ENCODE data around the gene ELAC1. TPM values are rescaled to one million over a fixed set of nuclear protein-coding genes. Genes with fewer than 3 reads are reported as not detected.
"Not testable (repeated sequence)": the region's sequence is repeated elsewhere in the genome, so short reads cannot be mapped to it uniquely, and the experiment has no call there.

Gene ELAC1
- total and polyA plus RNA-seq, 2 donors = 6.9 to 7.3 TPM

GRCh38 chr18:50986360-50987087, 18.7 kb downstream of the ELAC1 start:
- Histone ChIP-seq H3K4me1 (ENCODE audit: insufficient read depth) (no peaks in the 10 kb centered on the region), H3K27ac (ENCODE audit: low read depth) (no peak overlapping the region), H3K36me3 (ENCODE audit: insufficient read depth) (no peaks in the 10 kb centered on the region), H3K4me3 (ENCODE audit: low read depth, low read length) (no peak overlapping the region)
- 78% methylated on average over 2 of the region's 2 CpGs for WGBS
- DNase-seq (ENCODE audit: extremely low spot score) = no peak

- Histone ChIP-seq H3K27ac (ENCODE audit: low read depth) (no peak overlapping the region), H3K4me1 (ENCODE audit: insufficient read depth) (no peaks in the 10 kb centered on the region), H3K36me3 (ENCODE audit: insufficient read depth) (no peaks in the 10 kb centered on the region), H3K4me3 (ENCODE audit: low read depth, low read length) (no peak overlapping the region)
- DNase-seq (ENCODE audit: extremely low spot score) = no peak
- WGBS = 25% methylated on average over 2 of the region's 2 CpGs
These were observed 19.4 kb downstream of the ELAC1 start for GRCh38 chr18:50987261-50987660.

GRCh38 chr18:50989711-50990110, 21.9 kb downstream of the ELAC1 start:
- Histone ChIP-seq H3K27ac (ENCODE audit: low read depth) (no peak overlapping the region), H3K4me3 (ENCODE audit: low read depth, low read length) (no peak overlapping the region), H3K4me1 (ENCODE audit: insufficient read depth) (no peaks in the 10 kb centered on the region), H3K36me3 (ENCODE audit: insufficient read depth) (no peaks in the 10 kb centered on the region)
- 92% methylated on average over 3 of the region's 3 CpGs for WGBS
- no peak for DNase-seq (ENCODE audit: extremely low spot score)

GRCh38 chr18:50992351-50992762, 24.5 kb downstream of the ELAC1 start:
- 59% methylated on average over 3 of the region's 3 CpGs for WGBS
- Histone ChIP-seq H3K4me1 (ENCODE audit: insufficient read depth) (no peaks in the 10 kb centered on the region), H3K36me3 (ENCODE audit: insufficient read depth) (no peaks in the 10 kb centered on the region), H3K4me3 (ENCODE audit: low read depth, low read length) (no peak overlapping the region), H3K27ac (ENCODE audit: low read depth) (no peak overlapping the region)
- DNase-seq (ENCODE audit: extremely low spot score) = no peak

- H3K4me3 ChIP-seq (ENCODE audit: low read depth, low read length) = no peak overlapping the region
- WGBS = 57% methylated on average over 2 of the region's 2 CpGs
- H3K36me3 ChIP-seq (ENCODE audit: insufficient read depth) = no peaks in the 10 kb centered on the region
- no peak overlapping the region for H3K27ac ChIP-seq (ENCODE audit: low read depth)
- DNase-seq (ENCODE audit: extremely low spot score) = no peak
- no peaks in the 10 kb centered on the region for H3K4me1 ChIP-seq (ENCODE audit: insufficient read depth)
These were observed 26.2 kb downstream of the ELAC1 start for GRCh38 chr18:50994031-50994430.

GRCh38 chr18:51003174-51003573, 35.3 kb downstream of the ELAC1 start:
- not testable (repeated sequence) for H3K4me1 ChIP-seq (ENCODE audit: insufficient read depth); H3K4me3 ChIP-seq (ENCODE audit: low read depth, low read length); H3K36me3 ChIP-seq (ENCODE audit: insufficient read depth); DNase-seq (ENCODE audit: extremely low spot score); H3K27ac ChIP-seq (ENCODE audit: low read depth)
- WGBS = 97% methylated on average over 2 of the region's 2 CpGs

- H3K36me3 ChIP-seq (ENCODE audit: insufficient read depth) = no peaks in the 10 kb centered on the region
- H3K4me3 ChIP-seq (ENCODE audit: low read depth, low read length) = no peak overlapping the region
- 93% methylated on average over 5 of the region's 5 CpGs for WGBS
- DNase-seq (ENCODE audit: extremely low spot score) = no peak
- no peak overlapping the region for H3K27ac ChIP-seq (ENCODE audit: low read depth)
- no peaks in the 10 kb centered on the region for H3K4me1 ChIP-seq (ENCODE audit: insufficient read depth)
These were observed 38.4 kb downstream of the ELAC1 start for GRCh38 chr18:51006061-51006818.

GRCh38 chr18:51006948-51007789, 39.3 kb downstream of the ELAC1 start:
- WGBS = 53% methylated on average over 13 of the region's 13 CpGs

GRCh38 chr18:51007790-51008139, 39.9 kb downstream of the ELAC1 start:
- 47% methylated on average over 1 of the region's 1 CpG for WGBS
- no peak overlapping the region for H3K4me3 ChIP-seq (ENCODE audit: low read depth, low read length)
- H3K27ac ChIP-seq (ENCODE audit: low read depth) = no peak overlapping the region
- no peaks in the 10 kb centered on the region for H3K4me1 ChIP-seq (ENCODE audit: insufficient read depth)
- DNase-seq (ENCODE audit: extremely low spot score) = no peak
- H3K36me3 ChIP-seq (ENCODE audit: insufficient read depth) = no peaks in the 10 kb centered on the region

More at GRCh38 chr18:51006948-51007789, 39.3 kb downstream of the ELAC1 start:
- Histone ChIP-seq H3K4me3 (ENCODE audit: low read depth, low read length) (no peak overlapping the region), H3K4me1 (ENCODE audit: insufficient read depth) (no peaks in the 10 kb centered on the region), H3K36me3 (ENCODE audit: insufficient read depth) (no peaks in the 10 kb centered on the region), H3K27ac (ENCODE audit: low read depth) (no peak overlapping the region)
- DNase-seq (ENCODE audit: extremely low spot score) = no peak

GRCh38 chr18:51009072-51009471, 41.2 kb downstream of the ELAC1 start:
- Histone ChIP-seq H3K4me3 (ENCODE audit: low read depth, low read length) (no peak overlapping the region), H3K27ac (ENCODE audit: low read depth) (no peak overlapping the region), H3K36me3 (ENCODE audit: insufficient read depth) (no peaks in the 10 kb centered on the region), H3K4me1 (ENCODE audit: insufficient read depth) (no peaks in the 10 kb centered on the region)
- no peak for DNase-seq (ENCODE audit: extremely low spot score)

GRCh38 chr18:51010218-51010617, 42.4 kb downstream of the ELAC1 start:
- Histone ChIP-seq H3K4me1 (ENCODE audit: insufficient read depth) (no peaks in the 10 kb centered on the region), H3K4me3 (ENCODE audit: low read depth, low read length) (no peak overlapping the region), H3K27ac (ENCODE audit: low read depth) (no peak overlapping the region), H3K36me3 (ENCODE audit: insufficient read depth) (no peaks in the 10 kb centered on the region)
- DNase-seq (ENCODE audit: extremely low spot score) = no peak

GRCh38 chr18:51011709-51012108, 43.9 kb downstream of the ELAC1 start:
- Histone ChIP-seq H3K4me1 (ENCODE audit: insufficient read depth) (no peaks in the 10 kb centered on the region), H3K36me3 (ENCODE audit: insufficient read depth) (no peaks in the 10 kb centered on the region), H3K27ac (ENCODE audit: low read depth) (no peak overlapping the region), H3K4me3 (ENCODE audit: low read depth, low read length) (no peak overlapping the region)
- 43% methylated on average over 3 of the region's 3 CpGs for WGBS
- DNase-seq (ENCODE audit: extremely low spot score) = no peak

- no peak for DNase-seq (ENCODE audit: extremely low spot score)
- Histone ChIP-seq H3K4me1 (ENCODE audit: insufficient read depth) (no peaks in the 10 kb centered on the region), H3K36me3 (ENCODE audit: insufficient read depth) (no peaks in the 10 kb centered on the region), H3K4me3 (ENCODE audit: low read depth, low read length) (no peak overlapping the region), H3K27ac (ENCODE audit: low read depth) (no peak overlapping the region)
- WGBS = 91% methylated on average over 3 of the region's 3 CpGs
These were observed 44.6 kb downstream of the ELAC1 start for GRCh38 chr18:51012441-51012840.

- 97% methylated on average over 3 of the region's 3 CpGs for WGBS
- no peak for DNase-seq (ENCODE audit: extremely low spot score)
- no peak overlapping the region for H3K27ac ChIP-seq (ENCODE audit: low read depth)
- H3K4me1 ChIP-seq (ENCODE audit: insufficient read depth) = no peaks in the 10 kb centered on the region
- no peak overlapping the region for H3K4me3 ChIP-seq (ENCODE audit: low read depth, low read length)
- H3K36me3 ChIP-seq (ENCODE audit: insufficient read depth) = no peaks in the 10 kb centered on the region
These were observed 45.4 kb downstream of the ELAC1 start for GRCh38 chr18:51013259-51013658.
